ENCODE results near the gene NEUROG3.

The NEUROG3 gene

DNA sequence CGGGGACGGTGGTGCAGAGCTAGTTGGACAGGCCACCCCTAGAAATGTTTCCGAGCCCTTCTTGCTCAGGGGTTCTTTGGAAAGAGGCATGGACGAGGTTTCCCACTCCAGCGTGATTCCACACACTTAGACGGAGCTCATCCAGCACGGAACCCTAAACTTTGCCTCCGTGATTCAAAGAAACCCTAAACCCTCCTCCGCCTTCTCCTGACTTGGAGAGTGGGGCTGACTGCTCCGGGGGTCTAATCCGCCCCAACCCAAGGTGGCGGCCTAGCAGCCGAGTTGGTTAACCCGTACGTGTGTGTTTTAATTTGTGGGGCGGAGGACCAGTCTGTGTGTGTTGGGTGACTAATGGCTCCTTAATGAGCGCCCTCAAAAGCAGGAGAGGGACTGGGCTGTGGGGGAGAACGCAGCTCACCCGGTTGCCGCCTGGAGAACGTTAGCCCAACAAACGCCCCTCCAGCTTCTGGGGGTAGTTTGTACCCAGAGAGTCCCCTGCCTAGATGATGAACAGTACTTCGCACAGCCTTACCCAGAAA is 3.8 kb downstream of the NEUROG3 start:
- Histone ChIP-seq H3K4me3 (replicated peaks; ENCODE audit: insufficient read depth, low read length) (no peak overlapping the region), H3K27me3 (ENCODE audit: insufficient read depth, poor library complexity, severe bottlenecking) (peaks cover 65% of the 10 kb centered on the region), H3K27ac (replicated peaks) (no peak overlapping the region)
- no peak for TF ChIP-seq REST (IDR thresholded peaks at IDR 0.05; ENCODE audit: insufficient replicate concordance, low read depth)
- TF ChIP-seq, protein P1, sequence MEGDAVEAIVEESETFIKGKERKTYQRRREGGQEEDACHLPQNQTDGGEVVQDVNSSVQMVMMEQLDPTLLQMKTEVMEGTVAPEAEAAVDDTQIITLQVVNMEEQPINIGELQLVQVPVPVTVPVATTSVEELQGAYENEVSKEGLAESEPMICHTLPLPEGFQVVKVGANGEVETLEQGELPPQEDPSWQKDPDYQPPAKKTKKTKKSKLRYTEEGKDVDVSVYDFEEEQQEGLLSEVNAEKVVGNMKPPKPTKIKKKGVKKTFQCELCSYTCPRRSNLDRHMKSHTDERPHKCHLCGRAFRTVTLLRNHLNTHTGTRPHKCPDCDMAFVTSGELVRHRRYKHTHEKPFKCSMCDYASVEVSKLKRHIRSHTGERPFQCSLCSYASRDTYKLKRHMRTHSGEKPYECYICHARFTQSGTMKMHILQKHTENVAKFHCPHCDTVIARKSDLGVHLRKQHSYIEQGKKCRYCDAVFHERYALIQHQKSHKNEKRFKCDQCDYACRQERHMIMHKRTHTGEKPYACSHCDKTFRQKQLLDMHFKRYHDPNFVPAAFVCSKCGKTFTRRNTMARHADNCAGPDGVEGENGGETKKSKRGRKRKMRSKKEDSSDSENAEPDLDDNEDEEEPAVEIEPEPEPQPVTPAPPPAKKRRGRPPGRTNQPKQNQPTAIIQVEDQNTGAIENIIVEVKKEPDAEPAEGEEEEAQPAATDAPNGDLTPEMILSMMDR (IDR thresholded peaks at IDR 0.05; ENCODE audit: insufficient read depth, low read length): no peak
- TF ChIP-seq SPI1 (IDR thresholded peaks at IDR 0.05; ENCODE audit: borderline replicate concordance, low read depth): no peak
- no peak for TF ChIP-seq POLR2AphosphoS5 (IDR thresholded peaks at IDR 0.05; ENCODE audit: low read depth)
- TF ChIP-seq GABPA (IDR thresholded peaks at IDR 0.05; ENCODE audit: low read depth): no peak
- no peak for DNase-seq (ENCODE audit: low read depth in 1 of 2, low spot score in 1 of 2)

GRCh38 chr10:69568472-69569395 is 4.5 kb downstream of the NEUROG3 start:
- peaks cover 60% of the 10 kb centered on the region for H3K27me3 ChIP-seq (ENCODE audit: insufficient read depth, poor library complexity, severe bottlenecking)

DNA sequence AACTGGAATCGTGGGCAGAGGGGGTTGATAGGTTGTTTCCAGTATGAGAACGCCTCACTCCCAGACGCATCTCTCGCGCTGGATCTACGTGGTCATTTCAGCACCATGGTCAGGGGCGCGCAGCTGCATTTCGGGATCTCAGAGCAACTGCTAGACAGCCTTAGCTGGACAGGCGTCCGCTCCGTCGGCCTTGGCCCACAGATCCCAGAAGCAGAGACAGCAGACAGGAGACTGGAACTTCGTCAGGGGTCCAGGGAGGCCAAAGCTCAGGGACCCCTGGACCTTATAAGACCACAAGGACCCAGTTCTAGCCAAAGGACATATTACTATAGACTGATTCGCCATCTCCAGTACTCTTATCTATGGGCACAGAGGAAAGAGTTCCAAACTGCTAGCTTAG is 5.3 kb downstream of the NEUROG3 start:
- Histone ChIP-seq H3K4me3 (replicated peaks; ENCODE audit: insufficient read depth, low read length) (no peak overlapping the region), H3K27me3 (ENCODE audit: insufficient read depth, poor library complexity, severe bottlenecking) (peaks cover 54% of the 10 kb centered on the region), H3K27ac (replicated peaks) (no peak overlapping the region)
- TF ChIP-seq SPI1 (IDR thresholded peaks at IDR 0.05; ENCODE audit: borderline replicate concordance, low read depth): no peak
- peak; percentile 96 for TF ChIP-seq REST (IDR thresholded peaks at IDR 0.05; ENCODE audit: insufficient replicate concordance, low read depth)
- no peak for DNase-seq (ENCODE audit: low read depth in 1 of 2, low spot score in 1 of 2)

More at GRCh38 chr10:69568472-69569395, 4.5 kb downstream of the NEUROG3 start:
- Histone ChIP-seq H3K4me3 (replicated peaks; ENCODE audit: insufficient read depth, low read length) (no peak overlapping the region), H3K27ac (replicated peaks) (no peak overlapping the region)
- DNase-seq (ENCODE audit: low read depth in 1 of 2, low spot score in 1 of 2): no peak
- TF ChIP-seq POLR2AphosphoS5 (IDR thresholded peaks at IDR 0.05; ENCODE audit: low read depth) (no peak), REST (IDR thresholded peaks at IDR 0.05; ENCODE audit: insufficient replicate concordance, low read depth) (peak; percentile 14)

- Histone ChIP-seq H3K4me3 (replicated peaks; ENCODE audit: insufficient read depth, low read length) (no peak overlapping the region), H3K27me3 (ENCODE audit: insufficient read depth, poor library complexity, severe bottlenecking) (peaks cover 3% of the 10 kb centered on the region), H3K27ac (replicated peaks) (no peak overlapping the region)
- DNase-seq (ENCODE audit: low read depth in 1 of 2, low spot score in 1 of 2): no peak
- TF ChIP-seq GABPA (IDR thresholded peaks at IDR 0.05; ENCODE audit: low read depth) (no peak), POLR2AphosphoS5 (IDR thresholded peaks at IDR 0.05; ENCODE audit: low read depth) (no peak), SPI1 (IDR thresholded peaks at IDR 0.05; ENCODE audit: borderline replicate concordance, low read depth) (no peak), REST (IDR thresholded peaks at IDR 0.05; ENCODE audit: insufficient replicate concordance, low read depth) (no peak)
- TF ChIP-seq, protein P1 (IDR thresholded peaks at IDR 0.05; ENCODE audit: insufficient read depth, low read length): no peak
Observed at GRCh38 chr10:69562731-69563254, 10.4 kb downstream of the NEUROG3 start.

Data from HL-60 (cell line).